Activated CD4-positive, alpha-beta T cell treated with anti-CD3 and anti-CD28 coated beads for 36 hours (primary cell): Measurements from ENCODE around the gene DUSP9. TPM values are rescaled to one million over a fixed set of nuclear protein-coding genes. Genes with fewer than 3 reads are reported as not detected.
"Not testable (repeated sequence)": the region's sequence is repeated elsewhere in the genome, so short reads cannot be mapped to it uniquely, and the experiment has no call there.

Experiments
- ATAC-seq: fragments of 200-7000 bp; cut with Tn5 transposase; one replicate; pipeline ENCODE4 v1.10.0; 2021; ENCODE audit warnings: mild to moderate bottlenecking, moderate library complexity
- CTCF ChIA-PET: fragments of 350-600 bp; sonication (Branson Sonifier 250); formaldehyde crosslinking; loops from one replicate; lab custom pipeline; 2021; ENCODE audit warnings: antibody characterized with exemption; lab: Charles Lee
- POLR2A ChIA-PET: fragments of 350-600 bp; sonication (Branson Sonifier 250); formaldehyde crosslinking; loops from one replicate; lab custom pipeline; 2021; ENCODE audit warnings: antibody characterized with exemption, inconsistent platforms; lab: Charles Lee
- DNase-seq: peaks from one replicate; pipeline ENCODE4 v3.0.0-alpha.2; 2020
- H3K27ac Mint-ChIP-seq: one replicate; pipeline ENCODE4 v1.8.0; 2021; ENCODE audit warnings: mixed read lengths
- H3K27me3 Mint-ChIP-seq: one replicate; pipeline ENCODE4 v1.8.0; 2021; ENCODE audit warnings: mixed read lengths
- H3K36me3 Mint-ChIP-seq: one replicate; pipeline ENCODE4 v1.8.0; 2021; ENCODE audit warnings: low read depth, mixed read lengths
- H3K4me1 Mint-ChIP-seq: one replicate; pipeline ENCODE4 v1.8.0; 2021; ENCODE audit warnings: mixed read lengths
- H3K4me3 Mint-ChIP-seq: one replicate; pipeline ENCODE4 v1.8.0; 2021; ENCODE audit warnings: mild to moderate bottlenecking, moderate library complexity, mixed read lengths
- H3K9me3 Mint-ChIP-seq: one replicate; pipeline ENCODE4 v1.8.0; 2021; ENCODE audit warnings: low read depth, mixed read lengths
- intact Hi-C, 2 experiments: fragments of 100-400 bp; cut with DNase I in 1 of 2; cut with micrococcal nuclease in 1 of 2; formaldehyde crosslinking; loops; one replicate each; pipeline versions ENCODE4 v1.14.2 to v1.15.1; 2022 to 2024; cut with DNase I, micrococcal nuclease
- total RNA-seq, 2 experiments: library from RNA; stranded (reverse); gene quantifications; one replicate each; pipeline ENCODE4 v1.2.3, GENCODE V29; 2021

DUSP9 gene
- total RNA-seq, 2 experiments from 2014 or later, result 0.12 to 0.14 TPM

GRCh38 chrX:153685156-153685536, 38.1 kb downstream of the DUSP9 start:
- no peak overlapping the region for H3K27ac Mint-ChIP-seq
- POLR2A ChIA-PET, result no interaction called here
- CTCF ChIA-PET, result interaction anchor here (1.4 to 3.1 kb wide), 3 partner anchors 17 to 146 kb away, joined by 4 to 12 read pairs (median 7); no protein-coding TSS in a partner anchor
- no peaks in the 10 kb centered on the region for H3K9me3 Mint-ChIP-seq
- no peaks in the 10 kb centered on the region for H3K4me1 Mint-ChIP-seq
- H3K27me3 Mint-ChIP-seq, result peaks cover 6% of the 10 kb centered on the region
- DNase-seq, result no peak
- ATAC-seq, result no peak
- H3K4me3 Mint-ChIP-seq, result no peak overlapping the region
- H3K36me3 Mint-ChIP-seq, result no peaks in the 10 kb centered on the region
- intact Hi-C loops, result no loop called here

DNA sequence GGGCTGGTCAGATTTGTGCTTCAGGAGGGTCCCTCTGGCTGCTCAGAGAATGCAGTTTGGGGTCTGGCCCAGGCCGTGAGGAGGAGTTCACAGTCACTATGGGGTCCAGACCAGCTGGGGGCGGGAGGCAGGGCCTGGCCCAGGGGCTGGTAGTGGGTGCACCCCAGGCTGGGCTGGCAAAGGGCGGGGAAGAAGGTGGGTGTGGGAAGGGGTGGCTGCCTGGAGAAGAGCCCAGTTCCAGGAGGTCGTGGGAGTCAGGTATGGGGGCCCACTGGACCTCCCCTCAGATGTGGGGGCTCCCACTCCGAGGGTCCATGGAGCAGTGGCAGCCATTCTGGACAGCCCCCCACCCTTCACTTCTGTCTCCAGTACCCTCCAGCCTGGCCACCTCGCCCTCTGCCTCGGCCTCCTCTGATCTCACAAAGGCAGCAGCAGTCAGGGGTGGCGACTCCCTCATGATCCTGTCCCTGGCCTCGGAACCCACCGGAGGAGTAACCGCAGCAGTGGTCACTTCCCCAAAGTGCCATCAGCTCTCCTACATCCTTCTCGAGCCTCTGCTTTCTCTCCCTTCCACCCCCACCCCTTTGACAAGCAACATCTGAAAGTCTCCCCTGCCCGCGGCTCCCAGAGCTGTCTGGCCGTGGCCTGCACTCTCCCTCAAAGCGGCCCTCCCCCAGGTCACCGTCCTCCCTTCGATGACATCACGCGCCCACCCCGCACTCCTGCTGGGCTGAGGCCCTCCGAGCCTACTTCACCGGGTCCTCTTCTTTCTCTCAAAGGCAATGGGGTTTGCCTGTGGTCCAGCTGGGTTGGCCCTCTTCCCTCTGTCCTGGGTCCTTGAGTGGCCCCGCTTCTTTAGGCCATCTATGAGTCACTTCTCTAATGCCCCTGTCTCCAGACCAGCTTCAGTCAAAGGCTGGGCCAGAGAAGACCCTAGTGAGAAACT, 39.0 kb downstream of the DUSP9 start:
- Mint-ChIP-seq H3K4me3 (no peak overlapping the region), H3K4me1 (no peaks in the 10 kb centered on the region), H3K27ac (no peak overlapping the region), H3K9me3 (no peaks in the 10 kb centered on the region), H3K27me3 (peaks cover 6% of the 10 kb centered on the region), H3K36me3 (no peaks in the 10 kb centered on the region)
- ATAC-seq (no peak), DNase-seq (no peak)
- intact Hi-C loops, result no loop called here
- CTCF ChIA-PET, result interaction anchor here (3.1 kb wide), 1 partner anchor 18 kb away, joined by 12 read pairs; no protein-coding TSS in a partner anchor
- POLR2A ChIA-PET, result no interaction called here

DNA sequence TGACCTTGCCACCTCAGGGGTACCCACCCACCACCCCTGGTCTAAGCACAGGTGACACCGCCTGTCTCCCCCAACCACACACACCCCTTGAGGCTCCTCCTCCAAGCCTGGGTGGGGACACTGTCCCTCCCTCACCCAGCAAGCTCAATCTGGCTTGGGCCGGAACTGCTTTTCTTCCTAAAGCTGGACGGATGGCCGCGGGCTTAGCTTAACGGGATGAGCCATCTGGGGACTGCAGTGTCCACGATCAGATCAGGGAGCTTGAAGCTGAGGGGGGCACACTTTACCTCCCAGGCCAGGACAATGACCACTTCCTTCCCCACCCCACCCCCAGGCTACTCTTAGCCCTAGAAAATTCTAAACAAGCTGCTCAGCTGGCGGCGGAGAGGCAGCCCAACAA, 39.7 kb downstream of the DUSP9 start:
- Mint-ChIP-seq H3K27ac (no peak overlapping the region), H3K9me3 (no peaks in the 10 kb centered on the region), H3K36me3 (no peaks in the 10 kb centered on the region), H3K4me1 (no peaks in the 10 kb centered on the region), H3K27me3 (peaks cover 6% of the 10 kb centered on the region), H3K4me3 (no peak overlapping the region)
- intact Hi-C loops, result no loop called here
- no peak for DNase-seq
- ATAC-seq, result no peak
- CTCF ChIA-PET, result interaction anchor here (1.4 kb wide), 1 partner anchor 181 kb away, joined by 3 read pairs; no protein-coding TSS in a partner anchor
- POLR2A ChIA-PET, result no interaction called here

- CTCF ChIA-PET, result interaction anchor here (1.4 kb wide), 2 partner anchors 19 to 182 kb away, joined by 3 read pairs; no protein-coding TSS in a partner anchor
- Mint-ChIP-seq H3K27me3 (peaks cover 6% of the 10 kb centered on the region), H3K4me1 (no peaks in the 10 kb centered on the region), H3K36me3 (no peaks in the 10 kb centered on the region), H3K27ac (no peak within 1 kb of the TSS), H3K4me3 (peak within 1 kb of the TSS; percentile 68), H3K9me3 (no peaks in the 10 kb centered on the region)
- POLR2A ChIA-PET, result no interaction called here
- DNase-seq, result peak; percentile 61
- peak; percentile 58 for ATAC-seq
- intact Hi-C loops, result no loop called here
Observed at GRCh38 chrX:153687121-153688039, 40.4 kb downstream of the DUSP9 start, which contains the start of gene SLC6A8. Gene SLC6A8 (plus strand): TSS chrX:153687926. CDS start chrX:153688575, 649 bp downstream.

GRCh38 chrX:153688071-153688470, 41.1 kb downstream of the DUSP9 start:
- H3K36me3 Mint-ChIP-seq, result no peaks in the 10 kb centered on the region
- POLR2A ChIA-PET, result no interaction called here
- DNase-seq (no peak), ATAC-seq (peak; percentile 21)
- intact Hi-C loops, result no loop called here
- no peak overlapping the region for H3K4me3 Mint-ChIP-seq
- H3K27ac Mint-ChIP-seq, result no peak overlapping the region
- H3K9me3 Mint-ChIP-seq, result no peaks in the 10 kb centered on the region
- no peaks in the 10 kb centered on the region for H3K4me1 Mint-ChIP-seq
- CTCF ChIA-PET, result interaction anchor here (1.4 kb wide), 2 partner anchors 20 to 182 kb away, joined by 3 read pairs; no protein-coding TSS in a partner anchor
- H3K27me3 Mint-ChIP-seq, result peaks cover 6% of the 10 kb centered on the region

- ATAC-seq (no peak), DNase-seq (no peak)
- H3K27ac Mint-ChIP-seq, result no peak overlapping the region
- H3K4me1 Mint-ChIP-seq, result no peaks in the 10 kb centered on the region
- no peak overlapping the region for H3K4me3 Mint-ChIP-seq
- POLR2A ChIA-PET, result no interaction called here
- peaks cover 6% of the 10 kb centered on the region for H3K27me3 Mint-ChIP-seq
- no peaks in the 10 kb centered on the region for H3K9me3 Mint-ChIP-seq
- CTCF ChIA-PET, result interaction anchor here (1.4 kb wide), 1 partner anchor 20 kb away, joined by 3 read pairs; no protein-coding TSS in a partner anchor
- no peaks in the 10 kb centered on the region for H3K36me3 Mint-ChIP-seq
- intact Hi-C loops, result no loop called here
Observed at GRCh38 chrX:153688506-153688905, 41.5 kb downstream of the DUSP9 start.

DNA sequence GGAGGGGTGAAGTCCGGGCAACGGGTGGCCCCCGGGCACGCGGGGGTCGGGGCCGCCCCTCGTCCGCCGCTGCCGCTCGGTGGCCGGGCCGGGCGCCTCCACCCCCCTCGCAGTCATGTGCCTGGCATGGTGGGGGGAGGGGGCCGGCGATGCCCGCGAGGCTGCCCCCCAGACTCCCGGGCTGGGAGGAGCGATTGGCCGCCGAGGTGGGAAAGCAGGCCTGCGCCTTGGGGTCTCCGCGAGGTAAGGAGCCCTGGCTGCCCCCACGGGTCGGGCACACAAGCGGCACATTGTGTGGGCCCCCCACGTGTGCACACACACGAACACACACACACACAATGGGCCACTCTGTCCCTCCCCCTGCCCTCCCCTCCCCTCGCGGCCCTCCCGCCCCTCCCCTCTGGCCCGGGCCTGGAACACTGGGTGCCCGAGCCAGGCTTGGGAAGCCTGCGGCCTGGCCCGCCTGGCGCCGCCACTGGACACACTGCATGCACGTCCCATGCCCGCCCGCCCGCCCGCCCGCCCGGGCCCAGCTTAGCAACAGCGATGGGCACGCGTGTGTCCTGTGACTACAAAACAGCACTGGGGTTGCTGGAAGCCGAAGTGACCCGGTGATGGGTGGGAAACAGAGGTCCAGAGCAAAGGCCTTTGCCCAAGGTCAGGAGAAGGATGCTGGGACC, 42.0 kb downstream of the DUSP9 start:
- no peak for ATAC-seq
- H3K4me3 Mint-ChIP-seq, result no peak overlapping the region
- no peak overlapping the region for H3K27ac Mint-ChIP-seq
- no peaks in the 10 kb centered on the region for H3K9me3 Mint-ChIP-seq
- POLR2A ChIA-PET, result no interaction called here
- no peaks in the 10 kb centered on the region for H3K4me1 Mint-ChIP-seq
- H3K36me3 Mint-ChIP-seq, result no peaks in the 10 kb centered on the region
- H3K27me3 Mint-ChIP-seq, result peaks cover 6% of the 10 kb centered on the region
- CTCF ChIA-PET, result no interaction called here
- DNase-seq, result no peak
- intact Hi-C loops, result no loop called here

DNA sequence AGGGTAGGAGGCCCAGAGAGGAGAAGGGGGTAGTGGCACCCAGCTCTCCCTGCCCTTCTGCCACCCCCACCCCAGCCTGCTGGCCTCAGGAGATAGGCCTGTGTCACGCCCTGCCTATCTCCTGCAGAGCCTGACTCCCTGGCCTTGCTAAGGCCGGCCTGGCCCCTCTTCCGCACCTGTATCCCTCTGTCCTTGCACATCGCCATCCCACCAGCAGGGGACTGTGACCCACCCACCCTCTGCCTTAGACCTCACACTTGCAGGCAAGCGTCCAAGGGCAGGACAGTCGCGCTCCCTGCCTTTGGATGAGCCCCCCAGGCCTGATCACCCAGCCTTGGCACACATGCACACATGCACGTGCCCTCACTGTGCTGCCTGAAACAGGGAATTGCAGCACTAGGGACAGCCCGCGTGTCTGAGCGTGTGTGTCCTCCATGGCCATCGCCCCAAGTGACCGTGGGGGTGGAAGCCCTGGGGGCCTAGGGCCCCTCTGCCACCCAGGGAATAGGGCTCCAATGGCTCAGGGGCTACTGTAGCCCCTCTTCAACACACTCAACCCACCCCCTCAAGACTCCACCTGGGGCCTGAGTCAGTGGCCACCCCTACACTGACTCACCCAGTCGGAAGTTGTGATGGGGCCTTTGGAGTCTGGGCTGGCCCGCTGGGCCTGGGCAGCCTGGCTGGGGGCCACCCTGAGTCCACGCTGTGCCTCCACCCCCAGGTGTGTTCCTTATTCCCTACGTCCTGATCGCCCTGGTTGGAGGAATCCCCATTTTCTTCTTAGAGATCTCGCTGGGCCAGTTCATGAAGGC, 42.9 kb downstream of the DUSP9 start:
- DNase-seq, result no peak
- Mint-ChIP-seq H3K4me3 (no peak overlapping the region), H3K9me3 (no peaks in the 10 kb centered on the region), H3K27me3 (peaks cover 6% of the 10 kb centered on the region), H3K4me1 (no peaks in the 10 kb centered on the region), H3K36me3 (no peaks in the 10 kb centered on the region), H3K27ac (no peak overlapping the region)
- no peak for ATAC-seq
- intact Hi-C loops, result no loop called here
- ChIA-PET CTCF (no interaction called here), POLR2A (no interaction called here)

DNA sequence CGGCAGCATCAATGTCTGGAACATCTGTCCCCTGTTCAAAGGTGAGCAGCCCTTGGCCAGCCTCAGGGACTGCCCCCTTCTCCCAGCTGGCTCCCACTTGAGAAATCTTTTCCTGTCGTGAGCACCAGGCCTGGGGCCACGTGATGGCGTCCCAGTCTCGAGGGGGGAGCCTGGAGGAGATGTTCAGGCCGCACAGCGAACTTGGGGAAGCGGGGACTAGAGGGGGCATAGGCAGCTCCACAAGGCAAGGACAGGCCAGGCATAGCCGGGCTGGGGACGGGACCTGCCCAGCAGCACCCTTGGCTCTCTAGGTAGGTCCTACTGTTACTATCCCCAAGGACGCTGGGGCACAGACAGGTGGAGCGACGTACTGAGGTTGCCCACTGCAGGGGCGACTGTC, 43.5 kb downstream of the DUSP9 start:
- Mint-ChIP-seq H3K27me3 (peaks cover 6% of the 10 kb centered on the region), H3K36me3 (no peaks in the 10 kb centered on the region), H3K4me3 (no peak overlapping the region), H3K9me3 (no peaks in the 10 kb centered on the region), H3K4me1 (no peaks in the 10 kb centered on the region), H3K27ac (no peak overlapping the region)
- ChIA-PET CTCF (no interaction called here), POLR2A (no interaction called here)
- intact Hi-C loops, result no loop called here
- ATAC-seq (no peak), DNase-seq (no peak)

DNA sequence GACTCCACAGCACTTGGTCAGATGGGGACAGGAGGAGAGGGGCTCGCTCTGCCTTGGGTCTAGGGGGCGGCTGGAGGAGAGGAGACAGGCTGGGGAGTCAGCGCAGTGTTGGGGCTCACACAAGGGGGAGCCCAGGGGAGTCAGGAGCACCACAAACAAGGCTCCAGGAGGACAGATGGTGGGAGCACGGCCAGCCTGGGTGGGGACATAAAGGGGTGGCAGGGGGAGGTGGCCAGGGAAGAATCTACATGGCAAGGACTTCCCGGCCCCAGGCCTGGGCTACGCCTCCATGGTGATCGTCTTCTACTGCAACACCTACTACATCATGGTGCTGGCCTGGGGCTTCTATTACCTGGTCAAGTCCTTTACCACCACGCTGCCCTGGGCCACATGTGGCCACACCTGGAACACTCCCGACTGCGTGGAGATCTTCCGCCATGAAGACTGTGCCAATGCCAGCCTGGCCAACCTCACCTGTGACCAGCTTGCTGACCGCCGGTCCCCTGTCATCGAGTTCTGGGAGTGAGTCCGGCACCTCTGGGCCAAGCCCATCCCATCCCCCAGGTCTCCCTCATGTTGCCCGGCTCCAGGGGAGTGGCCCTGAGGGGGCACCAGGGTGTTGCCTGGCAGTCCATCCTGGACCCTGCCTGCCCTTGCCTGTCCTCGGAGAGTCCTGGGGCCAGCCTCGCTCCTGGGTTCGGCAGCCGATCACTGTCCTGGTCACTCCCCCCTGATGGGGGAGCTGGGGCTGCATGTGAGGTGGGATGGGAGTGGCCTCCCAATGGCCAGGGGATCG, 44.2 kb downstream of the DUSP9 start:
- H3K36me3 Mint-ChIP-seq, DNase-seq, H3K27ac Mint-ChIP-seq, intact Hi-C loops, ATAC-seq, POLR2A ChIA-PET, H3K4me1 Mint-ChIP-seq, H3K4me3 Mint-ChIP-seq, H3K9me3 Mint-ChIP-seq, H3K27me3 Mint-ChIP-seq: not testable (repeated sequence)
- CTCF ChIA-PET, result interaction anchor here (0.6 kb wide), 1 partner anchor 280 kb away, joined by 5 read pairs; the partner anchor contains the start of gene HCFC1
